GM08714 (cell line): ENCODE data around the gene EPHX1.
"Not testable (repeated sequence)": the region's sequence is repeated elsewhere in the genome, so short reads cannot be mapped to it uniquely, and the experiment has no call there.

Experiments used
- H3K4me3 ChIP-seq: fragments of 200-500 bp; sonication (Bioruptor generic); 2 replicates; pipeline ENCODE4 v1.5.1; 2014; ENCODE audit warnings: mild to moderate bottlenecking, low read length, inconsistent platforms
- ZNF274 ChIP-seq: IDR thresholded peaks from 2 replicates; pipeline ENCODE4 v1.6.1; 2012; ENCODE audit warnings: mild to moderate bottlenecking, low read depth, low read length

EPHX1 gene

DNA sequence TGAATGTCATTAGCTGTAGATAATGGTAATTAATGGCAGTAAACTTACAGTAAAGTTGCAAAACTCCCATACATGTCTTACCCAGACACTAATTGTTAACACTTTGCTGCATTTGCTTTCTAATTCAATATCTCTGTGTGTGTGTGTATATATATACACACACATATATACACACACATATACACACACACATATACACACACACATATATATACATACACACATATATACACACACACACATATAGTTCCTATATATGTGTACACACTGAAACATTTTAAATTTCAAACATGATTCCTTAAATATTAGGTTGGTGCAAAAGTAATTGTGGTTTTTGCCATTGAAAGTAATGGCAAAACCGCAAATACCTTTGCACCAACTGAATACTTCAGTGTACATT, 3.7 kb upstream of the EPHX1 start:
- no peak overlapping the region for H3K4me3 ChIP-seq
- no peak for TF ChIP-seq ZNF274

DNA sequence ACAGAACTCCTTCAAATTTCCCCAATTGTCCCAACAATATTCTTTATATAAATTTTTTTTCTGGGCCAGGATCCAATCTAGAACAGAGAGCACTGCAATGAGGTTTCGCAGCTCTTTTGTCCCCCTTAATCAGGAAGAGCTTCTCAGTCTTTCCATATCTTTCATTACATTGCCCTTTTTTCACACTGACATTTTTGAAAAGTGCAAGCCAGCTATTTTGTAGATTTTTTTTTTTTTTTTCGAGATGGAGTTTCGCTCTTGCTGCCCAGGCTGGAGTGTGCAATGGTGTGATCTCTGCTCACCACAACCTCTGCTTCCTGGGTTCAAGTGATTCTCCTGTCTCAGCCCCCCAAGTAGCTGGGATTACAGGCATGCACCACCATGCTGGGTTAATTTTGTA, 3.2 kb upstream of the EPHX1 start:
- H3K4me3 ChIP-seq, result not testable (repeated sequence)

DNA sequence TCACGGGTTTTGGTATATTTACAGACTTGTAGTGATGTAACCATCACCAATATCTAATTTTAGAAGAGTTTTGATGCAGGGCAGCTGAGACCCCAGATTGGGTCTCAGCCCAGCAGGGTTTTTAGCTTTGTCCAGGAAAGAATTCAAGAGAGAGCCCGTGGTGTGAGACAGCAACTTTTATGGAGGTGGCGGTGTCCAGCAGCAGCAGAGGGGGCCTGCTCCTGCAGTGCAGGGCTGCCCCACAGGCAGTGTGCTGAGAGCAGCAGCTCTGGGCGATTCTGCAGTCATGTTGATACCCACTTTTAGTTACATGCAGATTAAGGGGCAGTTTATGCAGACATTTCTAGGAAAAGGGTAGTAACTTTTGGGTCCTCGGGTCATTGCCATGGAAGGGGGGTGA, 1.8 kb upstream of the EPHX1 start:
- TF ChIP-seq ZNF274, result no peak

DNA sequence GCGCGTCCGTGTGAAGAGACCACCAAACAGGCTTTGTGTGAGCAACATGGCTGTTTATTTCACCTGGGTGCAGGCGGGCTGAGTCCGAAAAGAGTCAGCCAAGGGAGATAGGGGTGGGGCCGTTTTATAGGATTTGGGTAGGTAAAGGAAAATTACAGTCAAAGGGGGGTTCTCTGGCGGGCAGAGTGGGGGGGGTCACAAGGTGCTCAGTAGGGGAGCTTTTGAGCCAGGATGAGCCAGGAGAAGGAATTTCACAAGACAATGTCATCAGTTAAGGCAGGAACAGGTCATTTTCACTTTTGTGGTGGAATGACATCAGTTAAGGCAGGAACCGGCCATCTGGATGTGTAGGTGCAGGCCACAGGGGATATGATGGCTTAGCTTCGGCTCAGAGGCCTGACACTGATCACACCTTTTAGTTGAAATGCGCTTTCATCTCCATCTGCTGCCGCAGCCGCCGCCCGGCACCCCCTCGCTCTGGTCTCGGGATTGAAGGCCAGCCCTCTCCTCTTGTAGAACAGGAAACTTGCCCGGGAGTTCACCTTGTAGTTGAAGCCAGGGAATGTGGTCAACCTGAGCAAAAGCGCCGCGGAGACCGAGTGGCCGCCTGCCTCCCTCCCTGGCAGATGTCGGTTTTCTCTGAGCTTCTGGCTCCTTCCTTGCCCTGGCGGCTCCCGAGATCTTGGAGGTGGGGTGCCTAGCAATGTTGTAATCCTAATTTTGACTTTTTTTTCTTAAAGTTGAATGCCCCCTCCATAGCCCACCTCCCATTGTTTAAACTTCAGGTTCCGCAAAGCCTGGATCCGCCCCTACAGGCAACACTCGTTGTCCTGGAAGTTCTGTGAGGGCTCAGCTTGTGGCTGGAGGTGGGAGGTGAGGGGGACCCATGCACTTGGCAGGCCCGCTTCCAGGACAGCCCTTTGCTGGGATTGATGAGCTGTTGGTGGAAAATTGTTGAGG, 935 bp downstream of the EPHX1 start:
- peak overlapping the region; percentile 68 for H3K4me3 ChIP-seq

More for the DNA sequence above, 1.8 kb upstream of the EPHX1 start:
- H3K4me3 ChIP-seq, result no peak overlapping the region

DNA sequence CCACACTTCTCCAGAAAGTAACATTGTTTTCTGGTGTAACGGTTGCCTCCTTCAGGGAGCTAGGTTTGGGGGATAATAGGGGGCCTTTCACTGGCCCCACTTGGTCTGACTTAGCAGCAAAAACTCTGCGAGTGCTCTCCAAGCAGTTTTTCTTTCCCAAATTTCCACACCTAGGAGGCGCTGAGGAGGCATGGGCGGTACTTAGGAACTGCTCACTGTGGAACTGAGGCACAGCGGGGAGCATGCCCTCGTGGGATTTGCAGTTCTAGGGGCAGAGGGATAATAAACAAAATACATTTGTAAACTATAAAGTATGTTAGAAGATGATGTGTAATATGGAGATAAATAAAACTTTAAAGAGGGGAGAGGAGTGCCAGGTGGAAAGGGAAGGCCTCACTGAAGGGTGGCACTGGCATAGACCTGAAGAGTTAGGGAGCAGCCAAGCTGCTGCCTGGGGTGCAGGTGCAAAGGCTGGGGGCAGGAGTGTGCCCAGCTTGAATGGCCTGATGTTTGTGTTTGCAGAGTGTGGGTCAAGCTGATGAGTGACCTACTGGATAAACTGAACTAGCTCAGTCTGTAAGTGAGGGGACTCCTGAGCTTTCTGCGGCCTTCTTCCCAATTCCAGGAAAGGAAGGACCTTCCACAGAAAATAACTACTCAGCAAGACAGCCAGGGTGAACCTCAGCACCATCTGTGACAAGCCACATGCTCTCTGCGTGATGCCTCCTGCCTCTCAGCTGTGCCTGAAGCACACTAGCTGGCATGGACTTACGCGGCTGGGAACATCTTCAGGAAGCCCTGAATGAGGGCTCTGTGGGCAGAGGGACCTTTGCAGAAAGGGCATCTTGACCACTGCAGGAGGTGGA, 1.9 kb downstream of the EPHX1 start:
- no peak overlapping the region for H3K4me3 ChIP-seq
- TF ChIP-seq ZNF274, result no peak

DNA sequence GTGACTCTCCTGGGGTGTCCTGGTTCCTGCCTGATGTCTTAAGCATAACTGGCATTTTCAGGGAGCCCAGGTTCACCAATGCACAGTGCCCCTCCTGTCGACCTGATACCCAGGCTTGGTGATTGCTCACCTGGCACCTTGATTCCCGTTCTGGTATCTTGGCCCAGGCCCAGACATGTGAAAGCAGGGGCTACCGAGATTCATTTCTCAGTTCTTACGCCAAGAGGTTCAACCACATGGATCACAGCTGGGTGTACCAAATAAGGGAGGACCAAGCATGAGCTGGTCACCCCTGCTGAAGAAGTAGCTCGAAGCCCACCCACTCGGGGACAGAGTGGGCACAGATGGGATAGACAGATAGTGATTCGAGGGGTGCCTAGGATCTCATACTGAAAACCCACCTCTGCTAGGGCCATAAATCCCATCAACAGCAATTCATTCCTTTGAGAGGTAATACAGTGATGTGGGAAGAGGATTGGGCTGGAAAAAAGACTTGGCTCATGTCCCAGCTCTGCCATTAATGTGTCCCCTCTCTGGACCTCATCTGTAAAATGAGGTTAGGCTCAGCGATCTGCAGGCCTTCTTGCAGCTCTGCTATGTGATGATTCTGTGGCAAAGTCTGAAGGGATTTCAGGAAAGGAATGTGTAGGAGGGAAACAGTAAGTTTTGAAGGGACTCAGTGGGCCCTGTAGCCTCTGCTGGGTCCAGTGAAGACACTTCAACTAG, 2.7 kb downstream of the EPHX1 start:
- no peak overlapping the region for H3K4me3 ChIP-seq
- TF ChIP-seq ZNF274, result no peak

DNA sequence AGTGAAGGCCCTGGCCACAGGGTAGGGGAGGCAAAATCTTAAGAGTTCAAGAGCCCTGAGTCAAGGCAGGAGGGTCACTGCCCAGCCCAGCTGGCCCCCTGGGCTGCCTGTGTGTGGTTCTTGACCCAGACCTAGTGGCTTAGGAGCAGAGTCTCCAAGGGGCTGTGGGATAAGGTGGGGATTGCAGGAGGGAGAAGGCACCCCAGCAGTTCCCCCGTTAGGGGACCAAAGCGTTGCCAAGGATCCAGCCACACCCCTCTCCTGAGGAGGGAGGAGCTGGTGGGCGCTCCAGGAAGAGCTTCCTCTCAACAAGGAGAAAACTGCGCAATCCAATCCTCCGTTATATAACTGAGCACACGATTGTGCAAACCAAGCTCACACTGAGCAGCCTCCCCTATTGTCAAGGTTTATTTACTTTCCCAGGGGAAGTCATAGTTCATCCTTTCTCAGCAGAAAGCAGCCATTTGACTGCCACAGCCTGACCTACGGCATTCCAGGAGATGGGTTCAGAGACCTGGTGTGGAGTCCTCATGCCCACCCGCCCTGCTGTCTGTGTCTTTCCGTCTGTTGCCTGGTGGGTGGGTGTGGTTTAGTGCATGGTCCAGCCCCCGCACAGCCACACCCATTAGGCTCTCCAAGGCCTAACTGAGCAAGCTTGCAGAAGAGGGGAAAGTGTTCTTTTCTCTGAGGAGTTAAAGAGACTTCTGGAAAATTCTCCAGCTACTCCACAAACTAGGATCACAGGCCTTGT, 3.5 kb downstream of the EPHX1 start:
- H3K4me3 ChIP-seq, result no peak overlapping the region
- no peak for TF ChIP-seq ZNF274

DNA sequence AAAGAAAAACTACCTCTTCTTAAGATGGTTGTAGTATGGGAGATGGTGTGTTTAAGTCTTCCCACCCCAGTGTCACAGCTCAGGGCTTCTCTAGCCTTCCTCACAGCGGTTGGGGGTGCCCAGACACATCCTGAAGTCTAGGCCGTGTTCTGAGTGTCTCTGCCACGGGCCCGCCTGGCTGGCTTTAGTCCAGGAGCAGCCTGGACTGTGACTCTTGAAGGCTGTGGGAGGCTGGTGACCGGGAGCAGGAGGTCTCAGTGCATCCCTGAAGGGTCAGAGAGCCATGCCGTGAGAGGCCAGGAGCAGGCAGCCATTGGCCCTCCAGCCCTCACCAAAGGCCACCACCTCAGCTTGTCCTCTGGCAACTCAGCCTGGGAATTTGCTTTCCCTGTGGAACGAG, 4.5 kb downstream of the EPHX1 start:
- no peak for TF ChIP-seq ZNF274
- H3K4me3 ChIP-seq, result no peak overlapping the region

DNA sequence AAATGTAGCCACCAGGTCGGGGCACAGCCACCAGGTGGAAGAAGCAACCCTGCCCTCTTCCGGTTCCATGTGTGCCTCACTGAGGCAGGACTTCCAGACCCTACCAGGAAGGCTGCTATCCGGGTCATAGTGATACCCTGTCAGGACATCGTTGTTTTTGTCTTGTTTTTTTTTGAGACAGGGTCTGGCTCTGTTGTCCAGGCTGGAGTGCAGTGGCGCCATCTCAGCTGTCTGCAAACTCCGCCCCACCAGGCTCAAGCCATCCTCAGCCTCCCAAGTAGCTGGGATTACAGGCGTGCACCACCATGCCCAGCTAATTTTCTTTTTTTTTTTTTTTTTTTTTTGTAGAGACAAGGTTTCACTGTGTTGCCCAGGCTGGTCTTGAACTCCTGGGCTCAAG, 5.2 kb downstream of the EPHX1 start:
- not testable (repeated sequence) for H3K4me3 ChIP-seq

DNA sequence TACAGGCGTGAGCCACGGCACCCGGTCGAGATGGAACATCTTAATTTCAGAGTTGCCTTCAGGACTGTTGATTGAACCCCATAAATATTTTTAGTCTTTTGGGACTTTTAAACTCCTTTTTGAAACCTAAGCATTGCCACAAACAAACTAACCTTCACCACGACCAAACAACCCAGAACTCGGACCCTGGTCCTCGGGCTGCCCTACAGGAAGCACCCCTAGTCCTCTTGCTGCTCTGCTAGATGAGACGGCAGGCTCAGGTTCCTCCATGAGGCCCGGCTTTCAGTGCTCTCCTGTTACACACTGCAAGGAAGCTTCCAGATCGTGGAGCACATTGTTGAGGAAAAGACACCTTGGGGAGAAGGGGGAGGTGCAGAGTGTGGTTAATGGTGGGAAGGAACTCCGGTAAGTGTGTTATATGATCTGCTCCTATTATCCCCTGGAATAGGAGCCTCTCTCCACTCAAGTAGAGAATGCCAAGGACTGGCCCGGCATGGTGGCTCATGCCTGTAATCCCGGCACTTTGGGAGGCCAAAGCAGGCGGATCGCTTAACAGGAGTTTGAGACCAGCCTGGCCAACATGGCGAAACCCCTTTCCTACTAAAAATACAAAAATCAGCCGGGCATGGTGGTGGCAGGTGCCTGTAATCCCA, 5.7 kb downstream of the EPHX1 start:
- no peak for TF ChIP-seq ZNF274
- no peak overlapping the region for H3K4me3 ChIP-seq

DNA sequence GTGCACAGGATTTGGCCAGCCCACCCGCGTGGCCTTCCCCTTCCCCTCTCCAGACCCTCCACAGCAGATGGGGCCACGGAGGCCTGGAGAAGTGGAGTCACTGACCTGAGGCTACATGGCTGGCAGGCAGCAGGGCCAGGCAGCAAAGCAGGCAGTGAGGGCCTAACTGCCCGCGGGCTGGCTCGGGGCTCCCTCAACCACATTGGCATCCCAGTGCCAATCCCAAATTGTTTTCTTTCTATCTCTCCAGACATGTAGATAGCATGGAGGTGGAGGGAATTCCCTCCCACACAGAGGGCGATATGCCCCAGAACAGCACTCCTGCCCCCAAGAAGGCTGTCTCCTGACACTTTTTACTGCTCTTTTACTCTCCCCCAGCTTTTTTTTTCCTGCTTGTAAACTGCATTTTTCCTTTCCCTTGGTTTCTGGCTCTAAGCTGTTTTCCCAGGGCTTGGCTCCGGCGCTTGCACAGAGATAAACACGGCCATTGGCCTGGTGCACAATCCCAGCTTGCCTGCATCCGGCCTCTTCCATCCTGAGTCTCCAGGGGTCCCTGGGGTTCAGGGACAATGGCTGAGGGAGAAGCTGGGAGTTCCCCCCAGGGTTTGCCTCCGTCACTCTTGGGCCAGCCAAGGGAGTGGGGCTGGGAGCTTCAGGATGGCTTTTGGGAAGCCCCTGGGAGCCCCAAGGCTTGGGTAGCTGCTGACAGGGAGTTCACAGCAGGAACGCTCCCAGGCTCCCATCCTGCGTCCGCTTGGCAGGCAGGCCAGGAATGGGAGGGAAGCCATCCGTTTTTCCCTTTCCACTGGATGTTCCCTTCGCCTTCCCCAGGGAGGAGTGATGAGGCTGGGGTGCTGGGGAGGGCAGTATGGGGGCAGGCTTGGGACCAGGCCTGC, 7.0 kb downstream of the EPHX1 start:
- no peak for TF ChIP-seq ZNF274
- no peak overlapping the region for H3K4me3 ChIP-seq

DNA sequence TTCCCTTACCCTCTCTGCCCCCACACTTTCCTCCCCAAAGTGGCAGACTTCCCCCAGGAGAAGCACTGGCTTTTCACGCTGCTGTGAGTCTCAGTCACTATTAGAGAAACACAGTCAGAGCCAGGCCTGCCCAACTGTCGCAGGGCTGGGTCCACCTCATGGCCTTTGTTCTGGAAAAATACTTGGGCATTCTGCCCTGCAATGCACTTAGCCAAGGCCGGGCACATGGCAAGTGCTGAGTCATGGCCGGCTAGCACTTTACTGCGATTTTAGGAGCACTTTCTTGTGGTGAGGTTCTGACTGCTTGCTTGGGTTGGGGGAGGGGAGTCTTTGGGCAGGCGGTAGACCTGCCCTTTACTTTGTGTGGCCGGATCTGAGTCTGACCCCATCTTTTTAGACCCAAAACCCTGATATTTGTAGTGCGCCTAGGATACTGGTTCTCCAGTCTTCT, 7.7 kb downstream of the EPHX1 start:
- TF ChIP-seq ZNF274, result no peak
- H3K4me3 ChIP-seq, result no peak overlapping the region
